SJCRH30 (cell line): Measurements from ENCODE around the gene ARL15. TPM values are rescaled to one million over a fixed set of nuclear protein-coding genes. Genes with fewer than 3 reads are reported as not detected.

ENCODE experiments used
- DNase-seq, 2 experiments: peaks; one replicate each; pipeline ENCODE4 v3.0.0-alpha.2; 2015 to 2020
- H3K27ac ChIP-seq: fragments of 250-450 bp; sonication (Bioruptor Pico); 2 replicates; pipeline ENCODE4 v1.5.1; 2020; ENCODE audit warnings: mild to moderate bottlenecking, moderate library complexity
- H3K27me3 ChIP-seq: fragments of 250-450 bp; sonication (Bioruptor Pico); 2 replicates; pipeline ENCODE4 v1.5.1; 2020; ENCODE audit warnings: mild to moderate bottlenecking, moderate library complexity
- H3K36me3 ChIP-seq: fragments of 250-450 bp; sonication (Bioruptor Pico); 2 replicates; pipeline ENCODE4 v1.5.1; 2020; ENCODE audit warnings: mild to moderate bottlenecking, moderate library complexity
- H3K4me1 ChIP-seq: fragments of 250-450 bp; sonication (Bioruptor Pico); 2 replicates; pipeline ENCODE4 v1.5.1; 2020; ENCODE audit warnings: mild to moderate bottlenecking, moderate library complexity
- H3K4me3 ChIP-seq: fragments of 250-450 bp; sonication (Bioruptor Pico); 2 replicates; pipeline ENCODE4 v1.5.1; 2020; ENCODE audit warnings: mild to moderate bottlenecking, moderate library complexity
- H3K9me3 ChIP-seq: fragments of 250-450 bp; sonication (Bioruptor Pico); replicated peaks from 2 replicates; pipeline ENCODE4 v1.5.1; 2020; ENCODE audit warnings: mild to moderate bottlenecking, moderate library complexity
- total RNA-seq: library from RNA; depleted of rRNA; stranded (reverse); fragments of >200 nt; shearing (Covaris generic); gene quantifications from 2 replicates; pipeline ENCODE4 v1.2.3, GENCODE V29; 2014

Gene ARL15
- total RNA-seq, 1 experiment from 2014 or later: 21.5 TPM

DNA sequence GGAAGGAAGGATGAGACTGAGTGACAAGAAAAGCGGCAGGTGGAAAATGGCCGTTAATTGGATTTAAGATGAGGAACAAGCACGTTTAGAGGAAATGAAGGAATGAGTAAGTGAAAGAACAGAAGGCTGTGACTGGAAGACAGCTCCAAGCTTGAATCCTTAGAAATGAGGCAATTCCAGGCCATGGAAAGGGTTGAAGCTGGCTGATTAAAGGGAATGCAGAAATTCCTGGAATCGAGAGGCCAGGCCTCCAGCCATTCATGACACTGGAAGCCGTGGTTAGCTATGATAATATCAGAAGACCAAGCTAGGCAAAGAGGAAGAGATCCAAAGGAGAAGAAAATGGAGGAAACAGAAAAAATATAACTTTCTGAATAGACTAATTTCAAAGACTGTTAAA lies 84.2 kb downstream of the ARL15 start:
- no peak overlapping the region for H3K27ac ChIP-seq
- no peaks in the 10 kb centered on the region for H3K27me3 ChIP-seq
- no peak overlapping the region for H3K4me3 ChIP-seq
- no peaks in the 10 kb centered on the region for H3K4me1 ChIP-seq
- H3K36me3 ChIP-seq: no peaks in the 10 kb centered on the region
- DNase-seq: no peak
- H3K9me3 ChIP-seq: no peaks in the 10 kb centered on the region; the same call in 1 of the 2 replicates

DNA sequence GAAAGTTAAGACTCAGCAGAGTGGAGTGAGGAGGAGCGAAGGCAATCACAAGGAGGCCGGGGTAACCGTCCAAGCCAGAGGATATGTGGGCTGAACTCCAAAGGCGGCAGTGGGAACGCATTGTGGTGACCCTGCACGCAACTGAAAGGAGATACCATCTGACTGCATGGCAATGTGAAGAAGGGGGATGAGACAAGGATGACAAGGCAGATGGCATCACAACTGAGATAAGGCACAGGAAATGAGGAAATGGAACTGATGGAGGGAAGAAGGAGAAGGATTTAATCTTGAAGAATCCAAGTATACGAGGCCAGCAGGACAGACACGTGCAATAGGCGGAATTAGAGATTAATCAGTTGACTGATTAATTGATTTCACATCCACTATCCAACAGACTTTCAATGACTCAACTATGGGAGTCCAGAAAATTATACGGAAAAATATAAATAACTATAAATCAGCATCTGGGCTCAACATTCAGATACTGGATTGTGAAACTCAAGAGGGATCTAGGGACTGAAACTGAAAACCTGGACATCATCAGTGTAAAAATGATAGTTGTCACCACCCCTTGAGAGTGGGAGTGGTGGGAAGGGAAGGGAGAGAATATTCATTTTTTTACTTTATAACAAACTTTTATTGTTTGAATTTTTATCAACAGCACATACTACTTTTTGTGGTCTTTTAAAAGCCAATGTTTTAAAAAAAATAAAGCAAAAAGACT lies 86.1 kb downstream of the ARL15 start:
- H3K4me3 ChIP-seq: no peak overlapping the region
- no peaks in the 10 kb centered on the region for H3K4me1 ChIP-seq
- H3K27ac ChIP-seq: no peak overlapping the region
- no peaks in the 10 kb centered on the region for H3K36me3 ChIP-seq
- no peaks in the 10 kb centered on the region for H3K27me3 ChIP-seq
- DNase-seq: no peak
- no peaks in the 10 kb centered on the region; the same call in 1 of the 2 replicates for H3K9me3 ChIP-seq

DNA sequence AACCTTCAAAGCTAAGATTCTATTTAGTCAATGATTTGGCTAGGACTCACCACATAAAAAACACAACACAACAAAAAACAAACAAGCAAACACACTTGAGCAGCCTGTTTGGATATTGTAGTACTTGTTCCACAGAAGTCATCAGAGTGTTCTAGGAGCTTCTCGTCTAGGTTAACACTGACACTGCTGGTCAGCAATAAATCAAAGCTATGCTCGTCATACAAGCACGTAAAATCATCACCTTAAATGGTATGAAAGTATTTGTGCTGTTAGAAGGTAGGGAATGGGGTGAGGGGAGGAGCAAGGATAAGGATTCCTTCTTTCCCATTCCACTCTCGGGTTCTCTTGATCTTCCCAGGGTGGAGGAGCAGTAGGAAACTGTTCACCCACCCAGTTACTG lies 88.0 kb downstream of the ARL15 start:
- DNase-seq: no peak

DNA sequence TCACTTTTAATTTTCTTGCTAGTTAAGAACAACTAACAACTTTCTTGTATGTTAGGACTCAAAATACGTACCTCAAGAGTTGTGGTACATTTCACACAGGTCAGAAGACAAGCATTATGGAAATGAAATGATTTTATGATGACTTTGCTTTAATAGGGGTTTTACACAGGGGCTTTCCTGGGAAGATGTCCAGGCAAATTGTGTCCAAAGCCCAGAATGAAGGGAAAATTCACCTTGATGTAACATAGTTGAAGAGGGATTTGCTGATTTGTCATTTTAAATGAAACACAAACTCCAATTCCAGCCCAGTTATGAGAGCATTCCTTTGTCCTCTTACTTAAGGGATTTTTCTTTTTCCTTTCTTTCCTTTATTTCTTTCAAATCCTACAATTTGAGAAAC lies 89.2 kb downstream of the ARL15 start:
- no peaks in the 10 kb centered on the region; the same call in 1 of the 2 replicates for H3K9me3 ChIP-seq
- H3K27ac ChIP-seq: no peak overlapping the region
- no peak for DNase-seq
- H3K4me3 ChIP-seq: no peak overlapping the region
- H3K36me3 ChIP-seq: no peaks in the 10 kb centered on the region
- H3K27me3 ChIP-seq: no peaks in the 10 kb centered on the region
- H3K4me1 ChIP-seq: no peaks in the 10 kb centered on the region

More for the DNA sequence above, 88.0 kb downstream of the ARL15 start:
- Histone ChIP-seq H3K4me1 (no peaks in the 10 kb centered on the region), H3K36me3 (no peaks in the 10 kb centered on the region), H3K4me3 (no peak overlapping the region), H3K27ac (no peak overlapping the region), H3K27me3 (no peaks in the 10 kb centered on the region), H3K9me3 (no peaks in the 10 kb centered on the region; the same call in 1 of the 2 replicates)

DNA sequence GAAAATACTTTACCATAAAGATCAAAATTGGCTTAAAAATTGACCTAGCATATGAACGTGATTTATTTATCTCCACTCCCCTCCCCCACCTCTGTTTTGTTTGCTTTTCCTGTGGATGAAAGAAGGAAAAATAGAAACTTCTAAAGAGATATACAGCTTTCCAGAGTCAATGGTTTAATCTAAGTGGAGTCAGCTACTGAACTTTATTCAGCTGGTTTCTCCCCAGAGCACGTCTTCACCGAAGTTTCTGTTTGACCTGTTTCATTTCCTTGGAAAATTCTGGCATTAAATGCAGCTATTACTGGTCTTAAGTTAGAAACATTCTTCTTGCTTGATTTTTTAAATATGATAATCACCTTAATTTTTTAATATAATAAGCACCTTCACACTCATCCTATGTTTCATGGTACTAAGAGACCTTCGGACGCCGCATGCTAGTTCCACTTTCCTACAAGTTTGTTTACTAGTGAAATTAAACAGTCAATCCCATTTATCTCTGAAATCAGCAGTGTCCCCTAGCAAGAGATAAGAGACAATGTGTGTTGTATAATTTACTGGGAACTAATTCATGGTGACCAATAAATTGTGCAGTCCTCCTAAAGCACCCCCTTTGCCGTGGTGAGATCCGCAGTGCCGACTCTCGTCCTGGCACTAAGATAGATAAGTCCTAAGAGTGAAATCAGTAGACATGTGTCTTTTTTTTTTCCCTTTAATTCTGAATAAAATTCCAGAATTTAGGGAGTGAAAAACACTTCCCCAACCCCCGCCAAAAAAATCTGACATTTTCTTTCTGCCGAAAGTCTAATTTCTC lies 89.9 kb downstream of the ARL15 start:
- no peaks in the 10 kb centered on the region; the same call in 1 of the 2 replicates for H3K9me3 ChIP-seq
- H3K27me3 ChIP-seq: no peaks in the 10 kb centered on the region
- DNase-seq: no peak
- no peaks in the 10 kb centered on the region for H3K4me1 ChIP-seq
- H3K4me3 ChIP-seq: no peak overlapping the region
- no peak overlapping the region for H3K27ac ChIP-seq
- no peaks in the 10 kb centered on the region for H3K36me3 ChIP-seq

DNA sequence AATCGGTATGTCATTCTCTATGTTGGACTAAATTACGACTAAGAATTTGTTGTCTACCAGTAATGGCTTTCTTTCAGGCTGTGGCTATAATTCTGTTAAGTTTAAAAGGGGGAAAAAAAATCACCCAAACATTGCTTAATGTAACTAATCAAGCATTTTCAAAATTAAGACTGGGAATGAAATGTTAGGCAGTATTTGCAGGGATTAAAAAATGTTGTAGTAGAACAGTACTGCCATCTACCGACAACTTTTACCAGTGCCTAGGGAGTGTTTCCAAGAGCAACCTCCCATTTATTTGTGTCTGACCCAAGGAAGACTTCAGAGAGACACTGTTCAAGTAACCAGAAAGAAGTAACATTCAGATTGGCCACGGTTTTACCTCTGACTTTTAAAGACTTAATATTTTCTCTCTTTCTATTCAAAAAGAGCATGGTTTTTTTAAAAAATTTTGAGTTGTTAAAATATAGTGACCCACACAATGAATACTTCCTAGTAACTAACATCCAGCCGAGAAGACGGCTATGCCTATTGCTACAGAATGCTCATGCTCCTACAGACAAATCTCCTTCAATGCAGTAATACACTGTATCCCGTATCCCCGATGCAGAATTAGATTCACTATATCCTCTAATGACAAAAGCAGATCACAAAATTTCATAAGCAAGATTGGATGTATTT lies 92.4 kb downstream of the ARL15 start:
- Histone ChIP-seq H3K4me1 (no peaks in the 10 kb centered on the region), H3K4me3 (no peak overlapping the region), H3K27me3 (no peaks in the 10 kb centered on the region), H3K27ac (no peak overlapping the region), H3K36me3 (no peaks in the 10 kb centered on the region), H3K9me3 (no peaks in the 10 kb centered on the region)
- peak; percentile 28 to 80 for DNase-seq

DNA sequence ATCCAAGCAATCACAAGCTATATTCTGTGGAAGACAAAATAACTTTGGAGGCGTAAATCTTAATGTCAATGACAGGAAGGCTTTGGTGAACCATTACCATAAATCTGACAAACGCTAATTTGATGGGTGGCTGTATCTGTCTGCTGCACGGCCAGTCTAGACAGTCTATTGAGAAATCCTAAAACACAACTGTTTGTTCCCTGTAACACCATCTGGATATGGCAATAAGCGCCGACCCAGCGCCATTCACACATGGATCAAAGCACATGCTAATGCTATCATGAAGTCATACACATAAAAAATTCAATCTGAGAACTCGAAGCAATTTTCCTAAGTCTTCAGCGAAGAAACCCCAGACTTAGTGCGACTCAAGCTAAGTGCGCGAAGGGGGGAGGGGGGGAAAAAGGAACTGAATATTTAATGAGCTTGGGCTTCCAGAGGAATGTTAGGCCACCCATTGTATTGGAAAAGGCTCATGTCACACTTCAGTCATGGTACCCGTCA lies 95.1 kb downstream of the ARL15 start:
- Histone ChIP-seq H3K27ac (no peak overlapping the region), H3K36me3 (no peaks in the 10 kb centered on the region), H3K9me3 (no peaks in the 10 kb centered on the region), H3K4me3 (no peak overlapping the region), H3K4me1 (peaks cover 5% of the 10 kb centered on the region), H3K27me3 (no peaks in the 10 kb centered on the region)
- no peak for DNase-seq

DNA sequence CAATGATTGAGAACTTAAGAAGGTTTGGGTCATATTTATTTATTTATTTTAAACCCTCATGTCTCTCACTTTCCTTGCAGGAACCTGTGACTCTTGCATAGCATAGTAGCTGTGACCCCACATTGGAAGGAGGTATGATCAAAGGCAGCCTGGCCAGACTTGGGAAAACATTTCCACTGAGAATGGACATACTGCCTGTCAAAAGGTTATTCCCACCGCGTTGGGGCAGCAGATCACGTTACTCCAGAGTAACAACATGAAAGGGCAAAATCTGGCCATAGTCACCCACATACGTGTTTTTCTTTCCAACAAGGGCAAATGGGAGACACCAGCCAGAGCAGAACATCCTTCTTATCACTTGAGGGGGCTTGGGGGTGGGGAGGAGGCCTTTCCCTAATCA lies 95.7 kb downstream of the ARL15 start:
- Histone ChIP-seq H3K4me3 (no peak overlapping the region), H3K27me3 (no peaks in the 10 kb centered on the region), H3K36me3 (no peaks in the 10 kb centered on the region), H3K4me1 (peaks cover 5% of the 10 kb centered on the region), H3K27ac (no peak overlapping the region), H3K9me3 (no peaks in the 10 kb centered on the region)
- DNase-seq: no peak

DNA sequence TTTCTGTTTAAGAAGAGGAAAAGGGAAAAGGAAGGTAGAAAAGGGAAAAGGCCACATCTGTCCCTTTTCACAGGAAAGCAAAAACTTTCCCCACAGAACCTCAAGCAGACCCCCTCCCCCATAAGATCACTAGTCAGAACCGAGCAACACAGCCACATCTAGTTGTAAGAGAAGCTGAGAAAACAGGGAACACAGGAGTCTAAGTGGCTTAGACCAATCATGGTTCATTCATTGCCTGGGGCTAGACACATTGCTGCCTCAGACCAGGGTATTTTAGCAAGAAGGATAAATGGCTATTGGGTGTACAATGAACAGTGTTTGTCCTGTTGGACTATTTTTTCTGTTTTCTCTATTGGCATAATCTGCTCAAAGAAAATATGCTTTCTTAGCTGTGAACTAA lies 98.0 kb downstream of the ARL15 start:
- H3K4me1 ChIP-seq: peaks cover 5% of the 10 kb centered on the region

DNA sequence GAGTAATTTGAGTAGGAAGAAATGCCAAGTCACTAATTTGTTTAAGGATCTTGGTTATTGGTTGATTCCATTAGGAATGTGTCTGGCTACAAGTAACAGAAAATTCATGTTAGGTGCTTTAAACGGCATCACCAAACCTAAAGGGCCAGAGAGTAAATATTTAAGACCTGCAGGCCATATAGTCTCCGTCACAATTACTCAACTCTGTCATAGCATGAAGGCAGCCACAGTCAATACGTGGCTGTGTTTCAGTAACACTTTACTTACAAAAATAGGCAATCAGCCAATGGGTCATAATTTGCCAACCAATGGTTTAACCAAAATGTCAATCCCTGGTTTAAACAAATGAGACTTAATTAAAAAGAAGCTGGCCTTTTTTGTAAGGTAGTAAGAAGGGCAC lies 98.5 kb downstream of the ARL15 start:
- Histone ChIP-seq H3K4me3 (no peak overlapping the region), H3K4me1 (peaks cover 5% of the 10 kb centered on the region), H3K36me3 (no peaks in the 10 kb centered on the region), H3K27ac (no peak overlapping the region), H3K27me3 (no peaks in the 10 kb centered on the region), H3K9me3 (no peaks in the 10 kb centered on the region)
- no peak for DNase-seq

More for the DNA sequence above, 98.0 kb downstream of the ARL15 start:
- DNase-seq: peak; percentile 3 to 26
- Histone ChIP-seq H3K36me3 (no peaks in the 10 kb centered on the region), H3K27ac (no peak overlapping the region), H3K9me3 (no peaks in the 10 kb centered on the region), H3K4me3 (no peak overlapping the region), H3K27me3 (no peaks in the 10 kb centered on the region)

DNA sequence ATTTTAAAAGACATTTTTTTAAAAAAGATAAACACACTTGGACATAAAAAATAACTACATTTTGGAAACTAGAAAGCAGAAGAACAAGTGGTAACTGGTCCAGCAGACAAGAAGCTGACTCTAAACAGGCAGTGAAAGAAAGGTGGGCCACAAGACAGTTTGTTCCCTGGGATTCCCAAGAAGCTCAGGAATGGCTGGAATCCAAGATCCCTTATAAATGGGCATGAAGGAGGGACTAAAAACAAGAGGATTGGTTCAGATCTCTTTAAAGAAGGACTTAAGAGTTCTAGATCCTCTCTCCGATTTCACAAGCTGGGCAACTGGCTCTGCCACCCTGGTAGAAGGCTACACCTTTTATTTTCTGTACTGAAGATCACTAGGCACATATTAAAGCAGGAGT lies 102.8 kb downstream of the ARL15 start:
- Histone ChIP-seq H3K27ac (no peak overlapping the region), H3K4me3 (no peak overlapping the region), H3K9me3 (no peaks in the 10 kb centered on the region), H3K36me3 (no peaks in the 10 kb centered on the region), H3K4me1 (peaks cover 5% of the 10 kb centered on the region), H3K27me3 (no peaks in the 10 kb centered on the region)
- no peak for DNase-seq

DNA sequence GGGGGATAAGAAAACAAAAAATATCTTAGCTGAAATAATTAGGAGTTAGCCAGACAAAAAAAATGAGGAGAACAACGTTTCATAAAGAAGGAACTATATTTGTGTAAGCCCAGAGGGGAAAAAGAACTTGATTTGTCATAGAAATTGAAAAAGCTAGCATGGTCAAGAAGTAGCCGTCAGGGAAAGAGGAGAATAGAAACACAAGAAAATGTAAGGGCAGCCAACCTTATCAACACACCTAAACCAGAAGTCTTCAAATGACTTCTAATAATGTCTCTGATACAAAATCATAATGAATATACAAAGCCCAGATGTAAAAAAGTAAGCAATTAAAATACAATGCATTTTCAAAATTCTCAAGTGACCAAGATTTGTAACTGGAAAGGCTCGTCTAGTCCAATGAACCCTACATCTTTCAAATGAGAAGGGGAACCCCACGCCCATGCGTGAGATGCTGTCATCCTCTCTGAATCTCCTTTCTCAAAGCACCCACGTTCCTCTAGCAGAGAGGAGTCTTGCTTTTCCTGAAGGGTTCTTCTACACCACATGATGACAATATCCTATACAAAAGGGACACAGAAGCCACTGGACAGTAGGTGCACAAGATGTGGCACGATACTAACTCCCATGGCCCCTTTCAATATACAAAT lies 103.7 kb downstream of the ARL15 start:
- DNase-seq: no peak
- Histone ChIP-seq H3K27ac (no peak overlapping the region), H3K27me3 (no peaks in the 10 kb centered on the region), H3K4me1 (peaks cover 5% of the 10 kb centered on the region), H3K36me3 (no peaks in the 10 kb centered on the region), H3K4me3 (no peak overlapping the region), H3K9me3 (no peaks in the 10 kb centered on the region)

DNA sequence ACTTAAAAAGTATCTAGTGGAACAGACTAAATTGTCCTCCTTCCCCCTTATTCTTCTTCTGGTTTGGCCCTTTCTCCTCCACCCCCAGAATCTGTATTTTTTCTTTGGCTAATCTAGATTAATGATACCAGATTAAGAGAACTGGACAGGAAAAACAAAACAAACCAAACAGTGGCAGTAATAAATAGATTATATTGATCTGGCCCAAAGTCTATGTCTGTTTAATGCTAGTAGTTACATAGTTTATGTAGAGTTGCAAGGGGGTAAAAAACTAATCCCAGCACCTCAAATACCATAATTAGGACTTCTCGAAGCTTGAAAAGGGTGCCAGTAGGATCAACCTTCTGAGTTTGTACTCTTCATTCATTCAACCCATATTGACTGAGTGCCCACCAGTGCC lies 104.5 kb downstream of the ARL15 start:
- Histone ChIP-seq H3K4me3 (no peak overlapping the region), H3K9me3 (no peaks in the 10 kb centered on the region), H3K36me3 (no peaks in the 10 kb centered on the region), H3K4me1 (peaks cover 2% of the 10 kb centered on the region), H3K27me3 (no peaks in the 10 kb centered on the region), H3K27ac (no peak overlapping the region)
- no peak for DNase-seq

DNA sequence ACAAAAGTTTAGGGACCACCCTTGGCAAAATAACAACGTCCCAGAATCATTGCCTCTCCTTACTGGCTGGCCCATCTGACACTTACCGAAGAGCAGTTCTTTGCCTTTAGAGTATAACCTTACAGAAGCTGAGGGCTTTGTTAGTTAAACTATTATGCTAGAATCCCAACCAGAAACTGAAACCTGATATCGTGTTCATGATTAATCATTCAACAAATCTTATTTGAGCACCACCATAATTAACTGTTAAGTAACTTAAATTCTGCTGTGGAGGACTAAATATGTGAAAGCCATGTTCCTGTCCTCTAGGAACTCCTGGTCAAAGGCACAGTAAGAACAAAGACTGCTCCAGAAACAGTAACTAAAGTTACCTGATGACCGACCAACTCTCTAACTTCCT lies 104.9 kb downstream of the ARL15 start:
- no peak for DNase-seq

More for the DNA sequence above, 104.9 kb downstream of the ARL15 start:
- Histone ChIP-seq H3K27ac (no peak overlapping the region), H3K4me3 (no peak overlapping the region), H3K9me3 (no peaks in the 10 kb centered on the region), H3K36me3 (no peaks in the 10 kb centered on the region), H3K27me3 (no peaks in the 10 kb centered on the region), H3K4me1 (no peaks in the 10 kb centered on the region; the same call in 1 of the 2 replicates)
